GM12891 (cell line): Measurements from ENCODE around the gene CUL1.

Source experiments
- PAX5 ChIP-seq: IDR thresholded peaks from 2 replicates; pipeline ENCODE4 v1.6.1; 2011; ENCODE audit warnings: low read length, moderate library complexity, mild to moderate bottlenecking; ENCODE audit not compliant: insufficient read depth, severe bottlenecking
- POLR2A ChIP-seq: IDR thresholded peaks from 2 replicates; pipeline ENCODE4 v1.6.1; 2011; ENCODE audit warnings: low read depth, low read length, control low read depth
- POLR2AphosphoS5 ChIP-seq: IDR thresholded peaks from 2 replicates; pipeline ENCODE4 v1.6.1; 2011; ENCODE audit warnings: low read depth, low read length, control low read depth

GRCh38 chr7:148800677-148801076 is 102.0 kb downstream of the CUL1 start:
- TF ChIP-seq POLR2AphosphoS5 (no peak), POLR2A (no peak), PAX5 (no peak)
